Hematopoietic multipotent progenitor cell treated with erythropoietin and hydrocortisone succinate and interleukin-3 and kit ligand, for 17 days (in vitro differentiated cells): ENCODE results near the gene TMEM132D.

ENCODE experiments used
- DNase-seq: peaks from one replicate; pipeline ENCODE4 v3.0.0-alpha.2; 2015; ENCODE audit warnings: low spot score

Gene TMEM132D

DNA sequence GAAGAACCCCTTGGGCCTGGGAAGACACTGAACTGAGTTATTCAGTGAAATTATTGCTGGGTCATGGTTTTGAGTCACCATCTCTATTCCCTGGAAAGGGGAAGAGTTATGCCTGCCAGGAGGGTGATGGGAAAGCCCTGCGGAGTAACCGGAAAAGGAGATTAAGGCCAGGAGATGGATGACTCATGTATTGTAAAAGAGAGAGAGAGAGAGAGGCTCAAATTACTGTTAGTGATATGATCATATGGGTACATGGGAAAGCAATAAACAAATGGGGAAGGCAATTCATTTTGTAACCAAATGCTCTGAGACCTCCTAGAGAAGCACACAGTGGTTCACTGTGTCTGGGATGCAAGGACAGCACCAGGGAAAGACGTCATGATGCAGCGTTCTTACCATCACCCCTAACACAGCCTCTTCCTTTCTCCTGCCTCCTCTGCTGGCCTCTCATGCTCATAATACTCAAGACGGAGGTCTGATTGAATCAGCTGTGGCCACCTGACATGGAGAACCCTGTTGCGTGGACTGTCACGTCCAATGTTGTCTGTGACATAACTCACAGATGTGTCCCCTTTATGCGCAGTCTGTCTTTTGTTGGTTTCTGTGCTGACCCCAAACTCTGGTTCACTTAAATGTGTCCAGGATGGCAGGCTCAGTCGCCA, 243.7 kb downstream of the TMEM132D start:
- no peak for DNase-seq

GRCh38 chr12:129657179-129657578, 246.6 kb downstream of the TMEM132D start:
- DNase-seq = no peak

DNA sequence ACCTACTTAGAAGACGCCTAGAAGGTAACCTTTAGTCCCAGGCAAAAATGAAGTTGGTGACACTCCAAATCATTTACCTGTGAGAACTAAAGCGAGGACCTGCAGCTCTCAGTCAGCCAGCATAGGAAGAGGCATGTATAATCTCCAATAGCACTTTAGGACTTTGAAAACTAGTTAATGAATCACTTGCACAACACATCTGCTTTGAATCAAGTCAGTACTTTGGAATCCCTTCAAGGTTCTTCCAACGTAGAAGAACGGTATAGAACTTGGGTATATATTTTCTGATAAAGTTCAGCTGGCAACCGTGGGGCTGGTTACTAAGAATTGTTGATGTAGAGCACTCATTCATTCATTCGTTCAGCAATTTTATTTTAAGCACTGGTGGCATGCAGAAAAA, 251.9 kb downstream of the TMEM132D start:
- no peak for DNase-seq

DNA sequence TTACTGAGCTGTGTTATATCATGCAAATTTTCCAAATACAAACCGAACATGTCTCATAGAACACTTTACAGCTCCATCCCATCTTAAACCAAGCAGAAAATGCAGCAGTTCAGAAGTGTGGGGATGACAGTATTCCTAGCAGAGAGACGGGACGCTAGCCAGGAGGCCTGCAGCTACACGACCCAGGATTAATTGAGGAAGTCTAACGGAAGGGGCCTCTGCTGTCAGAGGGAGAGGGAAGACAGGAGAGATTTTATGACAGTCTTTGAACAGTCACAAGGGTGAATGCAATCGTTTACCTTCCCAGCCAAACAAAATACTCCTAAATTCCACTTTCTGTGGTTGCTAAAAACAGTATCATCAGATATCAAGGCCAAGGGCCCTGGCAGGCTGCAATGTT, 261.9 kb downstream of the TMEM132D start:
- DNase-seq = no peak

DNA sequence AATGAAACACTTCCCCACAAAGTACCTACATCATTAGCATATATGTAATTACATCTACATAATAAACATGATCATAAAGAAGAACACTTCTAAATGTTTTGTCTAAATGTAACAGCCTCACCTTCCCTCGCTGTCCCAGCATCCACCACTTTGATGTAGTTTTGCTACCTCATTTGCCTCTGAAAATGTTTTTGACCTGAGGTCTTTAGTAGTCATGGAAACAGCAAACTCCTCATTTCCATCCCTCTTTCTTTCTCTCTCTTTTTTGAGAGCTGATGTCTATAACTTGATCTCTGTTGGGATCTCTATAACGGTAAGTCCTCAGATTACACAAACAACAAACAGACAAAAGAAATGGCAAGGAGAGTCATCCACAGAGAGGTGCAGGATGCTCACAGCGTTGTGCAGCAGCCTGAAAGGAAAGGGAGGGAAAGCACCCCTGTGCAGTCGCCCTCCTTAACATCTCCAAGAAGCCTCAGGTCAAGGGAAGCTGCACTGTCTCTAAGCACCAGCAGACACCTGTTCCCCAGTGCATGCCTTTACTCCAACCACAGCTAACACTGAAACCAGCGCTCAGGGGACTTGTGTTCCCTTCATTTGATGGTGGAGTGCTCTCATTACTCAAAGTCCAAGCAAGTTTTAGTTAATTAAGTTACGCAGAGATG, 268.7 kb downstream of the TMEM132D start:
- DNase-seq = no peak

DNA sequence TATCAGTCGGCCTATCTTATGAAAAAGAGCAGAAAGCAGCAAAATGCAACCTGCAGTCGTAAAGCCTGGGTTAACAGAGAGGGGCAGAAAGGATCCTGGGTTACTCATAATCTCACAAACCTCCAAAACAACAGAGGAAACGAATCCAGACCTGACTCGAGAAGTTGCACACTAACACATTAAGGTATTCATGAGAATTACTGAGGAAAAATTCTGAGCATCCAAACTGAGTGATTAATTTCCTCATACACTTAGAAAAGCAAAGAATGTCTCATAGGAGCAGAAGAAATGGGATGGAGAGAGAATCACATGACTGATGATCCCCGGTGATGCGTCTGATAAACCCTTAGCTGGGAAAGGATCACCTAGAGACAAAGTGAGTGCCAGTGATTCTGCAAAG, 272.5 kb downstream of the TMEM132D start:
- DNase-seq = no peak

DNA sequence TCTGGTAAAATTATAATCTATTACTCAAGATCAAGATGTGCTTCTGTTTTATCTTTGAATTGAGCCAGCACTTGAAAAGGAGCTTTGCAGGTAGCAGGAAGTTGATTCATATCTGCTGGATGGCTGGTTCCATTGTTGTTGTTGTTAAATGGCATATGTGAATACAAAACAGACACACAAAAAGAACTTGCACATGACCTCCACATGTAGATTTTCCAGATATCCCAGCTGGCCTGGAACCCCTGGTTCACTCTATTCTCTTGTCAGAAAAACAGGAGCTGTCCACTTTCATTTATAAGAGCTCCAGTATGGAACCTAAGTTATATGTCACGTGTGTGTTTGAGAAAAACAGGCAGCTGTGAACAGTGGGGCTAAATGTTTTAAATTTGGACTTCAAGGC, 273.9 kb downstream of the TMEM132D start:
- no peak for DNase-seq

GRCh38 chr12:129622566-129622965, 281.3 kb downstream of the TMEM132D start:
- no peak for DNase-seq

DNA sequence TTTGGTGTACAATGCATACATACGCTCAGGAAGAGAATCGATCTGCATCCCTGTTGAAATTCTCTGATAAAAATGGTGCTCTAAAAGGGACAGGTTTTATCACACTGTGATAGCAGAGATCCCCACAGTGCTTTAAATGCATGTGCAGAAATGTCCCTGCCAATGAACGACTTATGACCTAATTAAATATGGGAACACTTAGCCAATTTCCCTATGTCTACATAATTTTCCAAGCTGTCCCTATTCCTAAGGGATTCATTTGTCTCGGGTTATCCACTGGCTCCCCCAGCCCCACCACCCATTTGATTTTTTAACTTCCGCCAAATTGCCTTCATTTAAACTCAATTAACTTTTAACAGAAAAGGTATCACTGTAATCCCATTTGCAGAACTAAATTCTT, 284.6 kb downstream of the TMEM132D start:
- DNase-seq = no peak

- DNase-seq = no peak
These were observed 286.0 kb downstream of the TMEM132D start for GRCh38 chr12:129617849-129618248.

- DNase-seq = no peak
These were observed 288.8 kb downstream of the TMEM132D start for GRCh38 chr12:129615001-129615400.

DNA sequence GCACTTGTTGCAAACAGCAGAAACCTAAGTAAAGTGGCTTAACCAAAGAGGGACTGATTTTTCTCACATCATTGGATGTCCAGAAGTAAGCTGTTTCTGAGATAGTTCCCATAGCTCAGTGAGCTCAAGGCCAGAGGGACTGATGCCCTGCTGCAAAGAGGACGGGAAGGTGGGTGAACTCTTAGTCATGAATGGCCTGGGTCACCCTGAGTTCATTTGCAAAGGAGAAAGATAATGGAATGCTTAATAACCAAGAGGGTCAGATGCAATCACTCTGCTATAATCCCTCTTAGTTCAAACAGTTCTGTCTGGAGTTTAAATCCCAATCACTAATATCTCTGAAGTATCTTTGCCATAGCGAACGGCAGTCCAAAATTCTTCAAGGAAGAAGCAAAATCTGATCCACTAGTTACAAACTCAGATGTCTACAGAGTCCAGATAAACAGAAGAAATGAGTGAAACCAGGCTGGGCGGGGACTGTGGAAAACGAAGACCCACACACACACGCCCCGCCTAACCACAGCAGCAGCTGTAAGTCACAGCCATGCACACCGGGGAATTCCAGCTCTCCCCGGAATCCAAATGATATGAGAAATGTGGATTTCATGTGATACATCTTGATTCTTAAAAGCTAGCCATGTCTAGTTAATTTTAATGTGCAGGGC, 289.5 kb downstream of the TMEM132D start:
- DNase-seq = no peak

- DNase-seq = no peak
These were observed 290.5 kb downstream of the TMEM132D start for GRCh38 chr12:129613314-129613713.

DNA sequence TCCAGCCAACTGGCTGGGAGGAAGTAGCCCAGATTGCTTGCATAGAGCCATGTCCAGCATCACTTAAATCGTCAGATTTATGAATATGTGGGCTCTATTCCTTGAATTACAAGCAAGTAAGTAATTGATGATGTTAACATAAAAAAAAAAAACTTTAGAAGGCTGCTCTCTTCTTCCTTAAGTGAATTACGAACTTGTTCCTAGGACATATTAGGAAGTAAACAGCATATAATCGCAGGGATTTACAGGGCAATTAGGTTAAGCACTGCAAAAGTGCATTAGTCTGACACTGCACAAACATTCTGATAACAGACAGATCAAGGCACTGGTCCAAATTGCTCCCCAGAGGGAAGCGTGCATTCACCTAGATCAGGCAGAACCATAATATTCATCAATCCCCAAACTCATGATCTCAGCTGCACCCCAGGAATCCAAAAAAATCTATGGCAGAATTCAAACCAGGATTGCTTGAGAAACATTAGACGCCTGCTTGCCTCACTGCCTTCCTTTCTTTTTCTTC, 293.2 kb downstream of the TMEM132D start:
- DNase-seq = no peak

DNA sequence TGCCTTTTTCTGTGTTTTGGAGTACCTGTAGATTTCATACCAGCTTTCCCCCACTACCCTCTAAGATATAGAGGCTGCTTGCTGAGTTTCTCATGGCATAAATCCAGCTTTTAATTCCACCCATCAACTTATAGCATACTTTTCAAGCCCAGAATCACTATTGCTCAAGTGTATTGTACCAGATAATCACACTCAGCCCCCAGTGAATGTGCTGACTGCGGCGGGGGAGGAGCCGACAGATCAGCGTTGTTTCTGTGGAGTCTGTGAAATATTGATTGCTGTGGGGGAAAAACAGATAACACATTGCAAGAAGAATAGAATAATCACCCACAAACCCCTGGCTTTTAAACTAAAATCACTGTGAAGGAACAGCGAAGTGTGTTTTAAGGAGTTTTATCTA, 296.1 kb downstream of the TMEM132D start:
- DNase-seq = no peak

DNA sequence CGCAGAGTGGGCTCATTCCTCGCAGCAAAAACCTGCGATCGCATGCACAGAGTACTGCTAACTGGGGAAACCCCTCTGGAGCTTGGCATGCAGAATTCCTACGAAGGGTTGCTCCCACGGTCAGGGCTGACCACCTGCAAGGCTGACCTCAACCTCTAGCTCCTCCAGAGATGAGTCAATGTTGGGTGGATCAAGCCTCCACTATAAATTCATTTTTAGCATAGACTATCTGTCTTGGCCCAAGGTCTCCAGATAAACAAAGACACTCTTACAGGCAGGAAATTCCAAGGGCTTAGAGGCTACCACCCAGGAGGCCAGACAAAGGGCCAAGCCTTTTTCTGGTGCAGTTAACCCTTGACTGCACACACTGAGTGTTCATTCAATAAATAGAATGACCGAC, 296.5 kb downstream of the TMEM132D start:
- no peak for DNase-seq

DNA sequence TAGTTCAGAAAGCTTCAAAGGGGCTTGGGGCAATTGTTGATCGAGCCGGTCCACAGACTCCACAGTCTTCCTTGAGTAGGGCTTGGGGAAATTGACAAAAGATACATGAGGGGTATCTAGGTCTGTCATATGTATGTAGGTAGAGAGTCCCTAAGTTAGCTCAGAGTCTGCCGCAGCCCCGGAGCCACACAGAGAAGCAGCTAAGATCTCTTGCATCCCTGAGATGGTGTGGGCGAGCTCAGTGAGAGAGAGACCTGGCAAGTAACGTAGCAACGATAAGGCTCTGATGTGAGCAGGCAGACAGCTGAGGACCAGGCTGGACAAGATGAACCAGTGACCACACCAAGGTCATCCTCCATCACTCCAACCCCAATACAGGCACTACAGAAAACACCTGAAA, 297.6 kb downstream of the TMEM132D start:
- DNase-seq = no peak

GRCh38 chr12:129605666-129606065, 298.2 kb downstream of the TMEM132D start:
- DNase-seq = no peak

- no peak for DNase-seq
These were observed 299.3 kb downstream of the TMEM132D start for GRCh38 chr12:129604506-129604905.

DNA sequence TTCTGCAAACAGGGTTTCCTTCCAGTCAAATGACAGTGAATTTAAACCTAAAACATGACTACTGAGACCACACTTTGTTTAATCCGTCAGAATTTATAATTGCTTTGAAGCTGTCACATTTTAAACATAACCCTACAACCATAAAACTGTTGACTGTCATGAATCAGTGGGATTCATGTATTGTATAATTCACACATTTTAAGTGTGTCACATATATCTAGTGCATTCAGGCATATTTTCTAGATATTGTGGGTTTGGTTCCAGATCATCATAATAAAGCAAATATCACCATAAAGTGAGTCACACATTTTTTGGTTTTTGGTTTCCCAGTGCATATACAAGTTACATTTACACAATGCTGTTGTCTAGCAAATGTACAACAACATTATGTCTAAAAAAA, 304.4 kb downstream of the TMEM132D start:
- DNase-seq = no peak

- DNase-seq = no peak
These were observed 309.7 kb downstream of the TMEM132D start for GRCh38 chr12:129594098-129594497.

DNA sequence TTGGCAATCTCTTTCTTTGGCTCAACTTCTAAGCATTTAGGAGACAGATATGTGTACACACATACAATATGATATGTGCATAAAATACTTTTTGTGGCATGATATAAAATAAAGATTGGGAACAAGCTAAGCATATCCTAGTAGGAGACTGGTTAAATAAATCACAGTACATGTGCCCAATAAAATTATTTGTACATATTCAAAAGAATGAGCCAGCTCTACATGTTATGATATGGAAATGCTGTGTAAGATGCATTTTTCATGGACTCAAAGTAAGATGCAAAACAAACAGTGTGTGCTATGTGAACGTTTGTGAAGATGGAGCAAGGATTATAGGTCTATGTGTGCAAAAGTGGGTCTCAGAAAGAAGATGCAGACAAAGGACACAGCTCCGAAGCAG, 311.4 kb downstream of the TMEM132D start:
- no peak for DNase-seq

GRCh38 chr12:129589503-129589902, 314.3 kb downstream of the TMEM132D start:
- DNase-seq = no peak
